IPS-20b (cell line): ENCODE data around the gene MTIF2.
"Not testable (repeated sequence)": the region's sequence is repeated elsewhere in the genome, so short reads cannot be mapped to it uniquely, and the experiment has no call there.

Experiments
- H3K27ac ChIP-seq: one replicate; pipeline ENCODE4 v1.5.1; 2013; ENCODE audit warnings: low read length
- H3K27me3 ChIP-seq: 2 replicates; pipeline ENCODE4 v1.6.1; 2013; ENCODE audit warnings: mild to moderate bottlenecking, low read length, inconsistent platforms; ENCODE audit not compliant: insufficient read depth
- H3K36me3 ChIP-seq: 2 replicates; pipeline ENCODE4 v1.6.1; 2013; ENCODE audit warnings: low read depth, mild to moderate bottlenecking, inconsistent platforms, low read length, moderate library complexity; ENCODE audit not compliant: insufficient read depth
- H3K4me1 ChIP-seq: 2 replicates; pipeline ENCODE4 v1.6.1; 2013; ENCODE audit warnings: mild to moderate bottlenecking, control low read depth, inconsistent platforms, low read length, moderate library complexity; ENCODE audit not compliant: insufficient read depth
- H3K4me3 ChIP-seq: 2 replicates; pipeline ENCODE4 v1.5.1; 2013; ENCODE audit warnings: mild to moderate bottlenecking, low read length, inconsistent platforms
- H3K9ac ChIP-seq: 2 replicates; pipeline ENCODE4 v1.6.1; 2013; ENCODE audit warnings: low read depth, mild to moderate bottlenecking, inconsistent platforms, low read length, moderate library complexity
- H3K9me3 ChIP-seq: 2 replicates; pipeline ENCODE4 v1.6.1; 2013; ENCODE audit warnings: mild to moderate bottlenecking, low read depth, low read length, inconsistent platforms; ENCODE audit not compliant: insufficient read depth

MTIF2 gene

GRCh38 chr2:55279859-55280424 is 10.9 kb upstream of the MTIF2 start:
- not testable (repeated sequence) for H3K9me3 ChIP-seq, H3K27me3 ChIP-seq, H3K36me3 ChIP-seq
- peak overlapping the region; percentile 74 for H3K9ac ChIP-seq
- peak overlapping the region; percentile 53 for H3K4me3 ChIP-seq
- peaks cover 23% of the 10 kb centered on the region for H3K4me1 ChIP-seq
- H3K27ac ChIP-seq: peak overlapping the region; percentile 62

GRCh38 chr2:55279214-55279835 is 10.3 kb upstream of the MTIF2 start:
- Histone ChIP-seq H3K9ac (peak overlapping the region; percentile 87), H3K4me3 (peak overlapping the region; percentile 53), H3K27ac (peak overlapping the region; percentile 83), H3K4me1 (peaks cover 23% of the 10 kb centered on the region)
- not testable (repeated sequence) for H3K36me3 ChIP-seq, H3K27me3 ChIP-seq, H3K9me3 ChIP-seq

GRCh38 chr2:55277310-55277709 is 8.3 kb upstream of the MTIF2 start:
- Histone ChIP-seq H3K36me3 (no peaks in the 10 kb centered on the region), H3K27ac (no peak overlapping the region), H3K9ac (no peak overlapping the region), H3K9me3 (no peaks in the 10 kb centered on the region), H3K4me1 (peaks cover 23% of the 10 kb centered on the region), H3K4me3 (no peak overlapping the region), H3K27me3 (no peaks in the 10 kb centered on the region)

DNA sequence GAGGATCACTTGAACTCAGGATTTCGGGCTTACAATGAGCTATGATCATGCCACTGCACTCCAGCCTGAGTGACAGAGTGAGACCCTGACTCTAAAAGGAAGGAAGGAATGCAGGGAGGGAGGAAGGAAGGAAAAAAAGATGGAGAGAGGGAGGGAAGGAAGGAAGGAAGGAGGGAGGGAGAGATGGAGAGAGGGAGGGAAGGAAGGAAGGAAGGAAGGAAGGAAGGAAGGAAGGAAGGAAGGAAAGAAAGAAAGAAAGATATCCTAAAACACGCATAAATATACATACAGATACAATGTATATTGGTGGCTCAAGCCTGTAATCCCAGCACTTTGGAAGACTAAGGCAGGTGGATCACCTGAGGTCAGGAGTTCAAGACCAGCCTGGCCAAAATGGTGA is 5.3 kb upstream of the MTIF2 start:
- not testable (repeated sequence) for H3K9me3 ChIP-seq, H3K4me3 ChIP-seq, H3K27ac ChIP-seq, H3K9ac ChIP-seq, H3K36me3 ChIP-seq, H3K27me3 ChIP-seq
- peaks cover 11% of the 10 kb centered on the region; the same call in 1 of the 2 replicates for H3K4me1 ChIP-seq

DNA sequence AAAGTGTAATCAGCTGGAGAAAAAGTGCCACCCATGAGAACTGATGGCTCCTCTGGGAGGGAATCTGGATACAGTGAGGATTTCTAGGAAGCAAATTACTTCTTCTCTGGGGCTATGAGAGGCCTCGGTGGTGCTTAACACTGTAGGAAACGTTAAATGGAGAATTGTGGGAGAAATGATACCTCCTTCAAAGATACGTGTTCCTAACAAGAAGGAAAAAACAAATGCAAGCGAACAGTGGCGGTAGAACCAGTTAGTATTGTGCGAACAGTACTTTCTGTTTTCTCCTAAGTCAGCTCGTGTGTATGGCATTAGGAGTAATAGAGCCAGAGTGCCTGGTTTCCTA is 587 bp upstream of the MTIF2 start:
- Histone ChIP-seq H3K36me3 (peaks cover 19% of the 10 kb centered on the region), H3K27ac (peak overlapping the region; percentile 38), H3K27me3 (no peaks in the 10 kb centered on the region), H3K9ac (peak overlapping the region; percentile 95), H3K4me1 (peaks cover 3% of the 10 kb centered on the region; the same call in 1 of the 2 replicates), H3K9me3 (no peaks in the 10 kb centered on the region), H3K4me3 (peak overlapping the region; percentile 98)

DNA sequence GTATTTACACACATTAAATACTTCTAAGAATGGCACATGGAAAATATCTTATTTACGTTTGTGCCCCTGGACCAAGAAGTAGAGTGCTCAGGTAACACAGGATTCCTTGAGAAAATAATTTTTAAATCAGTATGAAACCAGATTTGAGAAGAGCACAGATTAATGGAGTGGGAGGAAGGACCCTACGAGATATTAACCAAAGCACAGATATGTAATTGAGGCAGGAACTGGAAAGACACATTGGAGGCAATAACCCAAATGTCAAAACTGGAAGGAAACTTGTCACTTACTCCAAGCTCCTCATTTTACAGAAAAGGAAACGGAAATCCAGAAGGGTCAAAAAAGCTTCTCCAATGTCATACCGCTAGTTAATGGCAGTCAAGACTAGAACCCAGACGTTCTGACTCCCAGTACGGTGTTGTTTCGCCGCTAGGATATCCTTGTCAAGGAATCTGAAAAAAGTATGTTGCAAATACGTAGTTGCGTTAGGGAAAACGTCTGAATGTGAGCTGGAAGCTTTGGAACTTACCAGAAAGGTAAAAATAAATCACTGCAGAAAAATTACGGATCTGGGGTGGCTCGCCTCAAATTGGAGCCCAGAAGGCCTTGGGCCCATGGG is 634 bp downstream of the MTIF2 start:
- peaks cover 32% of the 10 kb centered on the region for H3K36me3 ChIP-seq
- H3K27ac ChIP-seq: peak overlapping the region; percentile 63
- H3K4me3 ChIP-seq: peak overlapping the region; percentile 98
- peak overlapping the region; percentile 95 for H3K9ac ChIP-seq
- no peaks in the 10 kb centered on the region for H3K27me3 ChIP-seq
- peaks cover 3% of the 10 kb centered on the region; the same call in 1 of the 2 replicates for H3K4me1 ChIP-seq
- no peaks in the 10 kb centered on the region for H3K9me3 ChIP-seq

DNA sequence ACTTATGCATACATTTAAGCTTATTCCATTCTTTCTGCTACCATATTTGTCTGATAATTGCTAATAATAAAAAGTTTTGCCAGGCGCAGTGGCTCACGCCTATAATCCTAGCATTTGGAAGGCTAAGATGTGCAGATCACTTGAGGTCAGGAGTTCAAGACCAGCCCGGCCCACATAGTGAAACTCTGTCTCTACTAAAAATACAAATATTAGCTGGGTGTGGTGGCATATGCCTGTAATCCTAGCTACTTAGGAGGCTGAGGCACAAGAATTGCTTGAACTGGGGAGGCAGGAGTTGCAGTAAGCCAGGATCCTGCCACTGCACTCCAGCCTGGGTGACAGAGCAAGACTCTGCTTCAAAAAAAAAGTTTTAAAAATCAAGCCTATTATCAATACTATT is 9.4 kb downstream of the MTIF2 start:
- peaks cover 56% of the 10 kb centered on the region for H3K36me3 ChIP-seq
- H3K9ac ChIP-seq, H3K4me1 ChIP-seq, H3K27ac ChIP-seq, H3K27me3 ChIP-seq, H3K9me3 ChIP-seq, H3K4me3 ChIP-seq: not testable (repeated sequence)

- Histone ChIP-seq H3K4me3 (no peak overlapping the region), H3K27me3 (no peaks in the 10 kb centered on the region), H3K27ac (no peak overlapping the region), H3K9ac (no peak overlapping the region), H3K4me1 (no peaks in the 10 kb centered on the region), H3K9me3 (no peaks in the 10 kb centered on the region), H3K36me3 (peaks cover 60% of the 10 kb centered on the region)
Observed at GRCh38 chr2:55252832-55253231, 16.2 kb downstream of the MTIF2 start.

- Histone ChIP-seq H3K4me3 (no peak overlapping the region), H3K27me3 (no peaks in the 10 kb centered on the region), H3K9ac (no peak overlapping the region), H3K27ac (no peak overlapping the region), H3K4me1 (no peaks in the 10 kb centered on the region), H3K36me3 (peaks cover 79% of the 10 kb centered on the region), H3K9me3 (no peaks in the 10 kb centered on the region)
Observed at GRCh38 chr2:55247025-55247424, 22.0 kb downstream of the MTIF2 start.

GRCh38 chr2:55245411-55245810 is 23.6 kb downstream of the MTIF2 start:
- Histone ChIP-seq H3K4me1 (no peaks in the 10 kb centered on the region), H3K9me3 (no peaks in the 10 kb centered on the region), H3K36me3 (peaks cover 71% of the 10 kb centered on the region), H3K27ac (no peak overlapping the region), H3K27me3 (no peaks in the 10 kb centered on the region), H3K9ac (no peak overlapping the region), H3K4me3 (no peak overlapping the region)

GRCh38 chr2:55242617-55243016 is 26.4 kb downstream of the MTIF2 start:
- no peak overlapping the region for H3K4me3 ChIP-seq
- H3K27me3 ChIP-seq: no peaks in the 10 kb centered on the region
- no peaks in the 10 kb centered on the region for H3K4me1 ChIP-seq
- H3K9ac ChIP-seq: no peak overlapping the region
- H3K36me3 ChIP-seq: peaks cover 69% of the 10 kb centered on the region
- no peaks in the 10 kb centered on the region for H3K9me3 ChIP-seq
- no peak overlapping the region for H3K27ac ChIP-seq

DNA sequence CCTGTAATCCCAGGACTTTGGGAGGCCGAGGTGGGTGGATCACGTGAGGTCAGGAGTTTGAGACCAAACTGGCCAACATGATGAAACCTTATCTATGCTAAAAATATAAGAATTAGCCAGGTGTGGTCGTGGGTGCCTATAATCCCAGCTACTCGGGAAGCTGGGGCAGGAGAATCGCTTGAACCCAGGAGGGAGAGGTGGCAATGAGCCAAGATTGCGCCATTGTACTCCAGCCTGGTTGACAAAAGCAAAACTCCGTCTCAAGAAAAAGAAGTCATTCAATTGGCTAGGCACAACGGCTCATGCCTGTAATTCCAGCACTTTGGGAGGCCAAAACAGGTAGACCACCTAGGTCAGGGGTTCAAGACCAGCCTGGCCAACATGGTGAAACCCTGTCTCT is 27.4 kb downstream of the MTIF2 start:
- not testable (repeated sequence) for H3K9me3 ChIP-seq, H3K4me3 ChIP-seq, H3K4me1 ChIP-seq, H3K9ac ChIP-seq, H3K27me3 ChIP-seq, H3K27ac ChIP-seq
- H3K36me3 ChIP-seq: peaks cover 67% of the 10 kb centered on the region
